H54 (cell line): ENCODE data around the gene TCTN1.
"Not testable (repeated sequence)": the region's sequence is repeated elsewhere in the genome, so short reads cannot be mapped to it uniquely, and the experiment has no call there.

Source experiments
- DNase-seq: peaks from one replicate; pipeline ENCODE4 v3.0.0; 2011; ENCODE audit warnings: low spot score, mixed read lengths; ENCODE audit not compliant: insufficient read length
- FAIRE-seq: peaks from 3 replicates; lab custom pipeline; 2011; peaks lifted over from hg19 to GRCh38; lab: Jason Lieb, UNC
- POLR2A ChIP-seq: IDR thresholded peaks from 2 replicates; pipeline ENCODE4 v1.6.1; 2011; ENCODE audit warnings: low read depth, mild to moderate bottlenecking, low read length

TCTN1 gene

GRCh38 chr12:110639336-110640141 lies 25.6 kb downstream of the TCTN1 start:
- FAIRE-seq (no peak), DNase-seq (no peak)
- no peak for TF ChIP-seq POLR2A

GRCh38 chr12:110640275-110641025 lies 26.5 kb downstream of the TCTN1 start:
- FAIRE-seq = no peak

DNA sequence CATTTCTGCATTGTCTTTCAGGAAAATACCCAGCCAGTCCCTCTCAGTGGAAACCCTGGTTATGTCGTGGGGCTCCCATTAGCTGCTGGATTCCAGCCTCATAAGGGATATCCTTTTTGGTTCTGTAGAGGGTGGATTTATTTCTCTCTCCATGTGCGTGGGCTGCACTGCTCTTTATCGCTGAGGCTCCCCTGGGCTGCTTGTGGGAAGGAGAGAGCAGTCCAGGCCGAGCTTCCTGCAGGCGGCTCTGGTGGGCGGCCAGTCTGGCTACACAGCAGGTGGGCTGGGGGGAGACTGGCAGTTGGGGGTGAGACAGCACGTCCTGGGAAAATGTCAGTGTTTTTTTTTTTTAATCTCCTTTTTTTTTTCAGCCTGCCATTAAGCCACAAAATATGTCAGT lies 27.6 kb downstream of the TCTN1 start:
- no peak for DNase-seq

More at GRCh38 chr12:110640275-110641025, 26.5 kb downstream of the TCTN1 start:
- no peak for TF ChIP-seq POLR2A
- no peak for DNase-seq

DNA sequence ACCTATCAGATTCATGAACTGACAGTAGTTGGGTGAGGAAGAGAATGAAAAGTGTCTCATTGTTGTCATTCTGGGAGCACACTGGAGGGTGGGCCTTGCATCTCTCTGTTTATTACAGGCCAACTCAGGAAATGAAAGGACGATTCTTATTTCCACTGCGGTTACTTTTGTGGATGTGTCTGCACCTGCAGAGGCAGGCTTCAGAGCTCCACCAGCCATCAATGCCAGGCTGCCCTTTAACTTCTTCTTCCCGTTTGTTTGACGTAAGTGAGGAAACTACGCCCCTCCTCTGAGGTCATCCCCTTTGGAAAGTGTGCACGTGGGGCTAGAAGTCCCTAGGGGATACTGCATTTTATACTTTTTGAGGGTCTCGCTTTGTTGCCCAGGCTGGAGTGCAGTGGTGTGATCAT lies 33.7 kb downstream of the TCTN1 start:
- FAIRE-seq (no peak), DNase-seq (no peak)
- no peak for TF ChIP-seq POLR2A

More for the DNA sequence above, 27.6 kb downstream of the TCTN1 start:
- TF ChIP-seq POLR2A = no peak
- FAIRE-seq = no peak

GRCh38 chr12:110649341-110649847 lies 35.5 kb downstream of the TCTN1 start:
- FAIRE-seq = no peak
- DNase-seq = no peak
- TF ChIP-seq POLR2A = no peak

- DNase-seq, FAIRE-seq: not testable (repeated sequence)
These were observed 40.3 kb downstream of the TCTN1 start for GRCh38 chr12:110654238-110654637.

- DNase-seq (no peak), FAIRE-seq (no peak)
- TF ChIP-seq POLR2A = no peak
These were observed 42.2 kb downstream of the TCTN1 start for GRCh38 chr12:110656071-110656655.

DNA sequence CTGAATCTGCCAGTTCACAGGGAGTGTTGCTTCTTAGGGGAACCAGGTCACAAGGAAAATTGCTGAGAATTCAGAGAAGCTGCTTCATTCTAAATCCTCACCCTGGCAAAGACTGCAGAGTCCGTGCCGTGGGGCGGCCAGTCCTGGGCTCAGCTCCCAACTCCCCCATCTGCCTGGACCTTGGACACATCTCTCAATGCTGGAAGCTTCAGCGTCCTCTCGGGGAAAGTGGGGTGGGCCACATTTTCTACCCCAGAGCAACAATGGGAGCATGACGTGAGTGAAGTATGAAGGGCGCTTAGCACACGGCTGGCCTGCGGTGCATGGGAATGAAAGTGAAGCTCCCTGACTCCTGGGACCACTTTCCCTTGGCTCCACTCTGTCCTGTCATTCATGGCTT lies 43.8 kb downstream of the TCTN1 start:
- DNase-seq = no peak
- no peak for FAIRE-seq
- TF ChIP-seq POLR2A = no peak

GRCh38 chr12:110658242-110658641 lies 44.3 kb downstream of the TCTN1 start:
- FAIRE-seq (no peak), DNase-seq (no peak)
- TF ChIP-seq POLR2A = no peak

- DNase-seq = no peak
These were observed 44.9 kb downstream of the TCTN1 start for GRCh38 chr12:110658878-110659277.

GRCh38 chr12:110661337-110661972 lies 47.5 kb downstream of the TCTN1 start:
- FAIRE-seq (no peak), DNase-seq (no peak)
- no peak for TF ChIP-seq POLR2A

More at GRCh38 chr12:110658878-110659277, 44.9 kb downstream of the TCTN1 start:
- no peak for FAIRE-seq
- no peak for TF ChIP-seq POLR2A

- no peak for TF ChIP-seq POLR2A
- DNase-seq (no peak), FAIRE-seq (no peak)
These were observed 53.0 kb downstream of the TCTN1 start for GRCh38 chr12:110666892-110667291.

GRCh38 chr12:110667671-110668070 lies 53.7 kb downstream of the TCTN1 start:
- DNase-seq (no peak), FAIRE-seq (no peak)
- TF ChIP-seq POLR2A = no peak
